Glutamatergic neuron (in vitro differentiated cells): ENCODE data around the gene PTPRG. TPM values are rescaled to one million over a fixed set of nuclear protein-coding genes. Genes with fewer than 3 reads are reported as not detected.

ENCODE experiments used
- DNase-seq: peaks from one replicate; pipeline ENCODE4 v3.0.0; 2022
- H3K27ac Mint-ChIP-seq: one replicate; pipeline ENCODE4 v1.8.0; 2020; ENCODE audit warnings: mild to moderate bottlenecking, mixed read lengths, inconsistent platforms; ENCODE audit not compliant: unreplicated experiment
- H3K27me3 Mint-ChIP-seq: one replicate; pipeline ENCODE4 v1.8.0; 2020; ENCODE audit warnings: mild to moderate bottlenecking, moderate library complexity, mixed read lengths, inconsistent platforms; ENCODE audit not compliant: unreplicated experiment
- H3K36me3 Mint-ChIP-seq: one replicate; pipeline ENCODE4 v1.8.0; 2020; ENCODE audit warnings: mild to moderate bottlenecking, mixed read lengths, inconsistent platforms; ENCODE audit not compliant: unreplicated experiment
- H3K4me1 Mint-ChIP-seq: one replicate; pipeline ENCODE4 v1.8.0; 2020; ENCODE audit warnings: mild to moderate bottlenecking, low read depth, mixed read lengths, inconsistent platforms; ENCODE audit not compliant: unreplicated experiment
- H3K4me3 Mint-ChIP-seq: one replicate; pipeline ENCODE4 v1.8.0; 2020; ENCODE audit warnings: mild to moderate bottlenecking, mixed read lengths, inconsistent platforms; ENCODE audit not compliant: unreplicated experiment
- H3K9me3 Mint-ChIP-seq: one replicate; pipeline ENCODE4 v1.8.0; 2020; ENCODE audit warnings: mild to moderate bottlenecking, moderate library complexity, mixed read lengths, inconsistent platforms; ENCODE audit not compliant: unreplicated experiment
- total RNA-seq: library from RNA; stranded (reverse); fragmentation: NEBNext Ultra II Directional; extraction: Animal tissue kit (Norgen Biotek cat#: 25700); gene quantifications from one replicate; pipeline ENCODE4 v1.2.1, GENCODE V29; 2021; ENCODE audit not compliant: unreplicated experiment
- TF ChIP-seq, protein P1 (sequence below): fragments of 200-600 bp; sonication (generic); IDR thresholded peaks from one replicate; pipeline ENCODE4 v1.5.0; 2021; ENCODE audit not compliant: partially characterized antibody, unreplicated experiment

PTPRG gene
- total RNA-seq, 1 donor from 2014 or later = 52.1 TPM

GRCh38 chr3:62225051-62225450, 663.7 kb downstream of the PTPRG start:
- peaks cover 6% of the 10 kb centered on the region for H3K4me1 Mint-ChIP-seq
- DNase-seq = no peak
- H3K4me3 Mint-ChIP-seq = no peak overlapping the region
- H3K36me3 Mint-ChIP-seq = peaks cover 4% of the 10 kb centered on the region
- TF ChIP-seq, protein P1, sequence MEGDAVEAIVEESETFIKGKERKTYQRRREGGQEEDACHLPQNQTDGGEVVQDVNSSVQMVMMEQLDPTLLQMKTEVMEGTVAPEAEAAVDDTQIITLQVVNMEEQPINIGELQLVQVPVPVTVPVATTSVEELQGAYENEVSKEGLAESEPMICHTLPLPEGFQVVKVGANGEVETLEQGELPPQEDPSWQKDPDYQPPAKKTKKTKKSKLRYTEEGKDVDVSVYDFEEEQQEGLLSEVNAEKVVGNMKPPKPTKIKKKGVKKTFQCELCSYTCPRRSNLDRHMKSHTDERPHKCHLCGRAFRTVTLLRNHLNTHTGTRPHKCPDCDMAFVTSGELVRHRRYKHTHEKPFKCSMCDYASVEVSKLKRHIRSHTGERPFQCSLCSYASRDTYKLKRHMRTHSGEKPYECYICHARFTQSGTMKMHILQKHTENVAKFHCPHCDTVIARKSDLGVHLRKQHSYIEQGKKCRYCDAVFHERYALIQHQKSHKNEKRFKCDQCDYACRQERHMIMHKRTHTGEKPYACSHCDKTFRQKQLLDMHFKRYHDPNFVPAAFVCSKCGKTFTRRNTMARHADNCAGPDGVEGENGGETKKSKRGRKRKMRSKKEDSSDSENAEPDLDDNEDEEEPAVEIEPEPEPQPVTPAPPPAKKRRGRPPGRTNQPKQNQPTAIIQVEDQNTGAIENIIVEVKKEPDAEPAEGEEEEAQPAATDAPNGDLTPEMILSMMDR = no peak
- no peak overlapping the region for H3K27ac Mint-ChIP-seq
- H3K9me3 Mint-ChIP-seq = no peaks in the 10 kb centered on the region
- peaks cover 2% of the 10 kb centered on the region for H3K27me3 Mint-ChIP-seq

- Mint-ChIP-seq H3K9me3 (no peaks in the 10 kb centered on the region), H3K27me3 (peaks cover 2% of the 10 kb centered on the region), H3K4me1 (peaks cover 8% of the 10 kb centered on the region), H3K27ac (peak overlapping the region; percentile 1), H3K36me3 (peaks cover 4% of the 10 kb centered on the region), H3K4me3 (no peak overlapping the region)
- DNase-seq = no peak
- TF ChIP-seq, protein P1 = no peak
Measured at GRCh38 chr3:62226601-62227339, 665.4 kb downstream of the PTPRG start.

DNA sequence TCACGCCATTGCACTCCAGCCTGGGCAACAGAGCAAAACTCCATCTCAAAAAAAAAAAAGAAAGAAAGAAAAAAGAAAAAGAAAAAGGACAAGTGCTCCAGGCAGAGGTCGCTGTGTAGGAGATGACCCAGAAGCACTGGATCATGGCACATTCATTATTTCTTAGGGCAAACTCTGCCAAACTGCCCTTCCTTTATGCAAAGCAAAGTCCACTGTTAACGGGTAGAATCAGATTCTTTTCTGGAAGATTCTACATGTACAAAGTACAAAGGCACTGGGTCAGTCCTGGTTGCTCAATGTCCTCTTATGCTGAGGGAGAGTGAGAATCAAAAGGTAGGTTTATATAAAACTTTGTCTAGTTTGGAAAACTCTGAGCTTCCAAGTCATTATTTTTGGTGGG, 667.1 kb downstream of the PTPRG start:
- H3K27ac Mint-ChIP-seq = no peak overlapping the region
- H3K27me3 Mint-ChIP-seq = no peaks in the 10 kb centered on the region
- no peaks in the 10 kb centered on the region for H3K9me3 Mint-ChIP-seq
- peaks cover 8% of the 10 kb centered on the region for H3K4me1 Mint-ChIP-seq
- TF ChIP-seq, protein P1 = no peak
- no peak overlapping the region for H3K4me3 Mint-ChIP-seq
- no peaks in the 10 kb centered on the region for H3K36me3 Mint-ChIP-seq
- no peak for DNase-seq

- no peak for DNase-seq
- H3K27ac Mint-ChIP-seq = no peak overlapping the region
- no peaks in the 10 kb centered on the region for H3K27me3 Mint-ChIP-seq
Measured at GRCh38 chr3:62229211-62229610, 667.8 kb downstream of the PTPRG start.

DNA sequence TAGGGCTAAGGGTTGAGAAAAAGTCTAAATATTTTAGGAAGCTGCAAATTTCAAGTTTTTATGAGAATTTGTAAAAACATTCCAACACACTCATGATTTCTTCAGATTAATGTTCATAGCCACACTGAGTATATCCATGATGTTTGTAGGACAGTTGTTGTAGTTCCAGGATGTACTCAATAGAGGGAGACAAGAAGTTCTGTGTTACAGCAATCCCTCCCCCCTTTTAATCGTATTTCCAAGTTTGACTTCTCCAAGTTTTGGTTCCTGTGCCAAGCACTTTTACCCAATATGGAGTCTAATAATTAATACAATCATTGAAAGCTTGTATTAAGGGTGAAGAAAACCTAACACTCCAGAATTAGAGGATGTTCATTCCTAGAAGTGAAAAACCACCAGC, 668.5 kb downstream of the PTPRG start:
- Mint-ChIP-seq H3K4me3 (no peak overlapping the region), H3K4me1 (peaks cover 8% of the 10 kb centered on the region), H3K27me3 (no peaks in the 10 kb centered on the region), H3K36me3 (no peaks in the 10 kb centered on the region), H3K27ac (no peak overlapping the region), H3K9me3 (no peaks in the 10 kb centered on the region)
- TF ChIP-seq, protein P1 = peak; percentile 53
- no peak for DNase-seq

More at GRCh38 chr3:62229211-62229610, 667.8 kb downstream of the PTPRG start:
- no peaks in the 10 kb centered on the region for H3K36me3 Mint-ChIP-seq
- TF ChIP-seq, protein P1 = no peak
- H3K9me3 Mint-ChIP-seq = no peaks in the 10 kb centered on the region
- no peak overlapping the region for H3K4me3 Mint-ChIP-seq
- peaks cover 8% of the 10 kb centered on the region for H3K4me1 Mint-ChIP-seq
